ENCODE results near the gene C19orf47.
"Not testable (repeated sequence)": the region's sequence is repeated elsewhere in the genome, so short reads cannot be mapped to it uniquely, and the experiment has no call there.

C19orf47 gene

DNA sequence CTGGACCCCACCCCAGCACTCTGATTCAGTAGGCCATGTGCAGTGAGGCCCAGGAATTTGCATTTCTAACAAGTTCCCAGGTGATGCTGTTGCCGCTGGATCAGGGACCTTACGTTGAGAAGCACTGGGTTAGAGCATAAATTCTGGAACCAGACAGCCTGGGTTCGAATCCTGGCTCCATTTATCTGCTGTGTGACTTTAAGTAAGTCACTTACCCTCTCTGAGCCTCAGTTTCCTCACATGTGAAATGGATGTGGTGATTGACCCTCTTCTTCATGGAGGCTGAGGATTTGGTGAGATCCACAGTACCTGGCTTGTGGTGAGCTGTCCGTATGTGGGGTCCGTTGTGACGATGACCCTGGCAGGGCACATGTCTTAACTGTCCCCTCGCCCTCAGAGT, 25.9 kb upstream of the C19orf47 start:
- peaks cover 32 to 85% of the 10 kb centered on the region in 2 donors for H3K36me3 ChIP-seq (ENCODE audit: control insufficient read depth in 1 of 2, insufficient read depth in 2 of 2, low read length in 2 of 2)

DNA sequence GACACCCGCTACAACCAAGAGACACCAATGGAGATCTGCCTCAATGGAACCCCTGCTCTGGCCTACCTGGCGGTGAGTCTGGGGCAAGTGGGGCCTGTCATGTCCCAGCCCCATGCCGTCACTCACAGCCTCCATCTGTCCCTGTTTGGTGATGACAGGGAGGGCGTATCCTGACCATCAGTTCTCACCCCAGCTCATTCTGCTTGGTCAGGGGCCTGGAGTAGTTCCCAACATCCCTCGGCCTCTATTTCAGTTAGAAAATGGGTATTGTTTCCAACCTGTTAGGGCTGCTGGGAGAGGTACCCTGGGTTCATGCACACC, 23.6 kb upstream of the C19orf47 start:
- Histone ChIP-seq H3K27ac (ENCODE audit: low read length) (no peak overlapping the region), H3K36me3 (ENCODE audit: control insufficient read depth in 1 of 2, insufficient read depth in 2 of 2, low read length in 2 of 2) (peaks cover 33 to 84% of the 10 kb centered on the region in 2 donors), H3K4me1 (ENCODE audit: control insufficient read depth in 1 of 2, insufficient read depth in 2 of 2, low read length in 2 of 2) (peaks cover 0 to 4% of the 10 kb centered on the region in 2 donors), H3K4me3 (ENCODE audit: low read depth in 1 of 2, low read length in 2 of 2) (no peak overlapping the region), H3K27me3 (ENCODE audit: low read depth, low read length) (no peaks in the 10 kb centered on the region), H3K9me3 (ENCODE audit: control insufficient read depth in 1 of 2, low read length in 2 of 2) (no peaks in the 10 kb centered on the region)

More for the DNA sequence above, 25.9 kb upstream of the C19orf47 start:
- Histone ChIP-seq H3K9me3 (ENCODE audit: control insufficient read depth in 1 of 2, low read length in 2 of 2) (no peaks in the 10 kb centered on the region), H3K4me3 (ENCODE audit: low read depth in 1 of 2, low read length in 2 of 2) (no peak overlapping the region), H3K27me3 (ENCODE audit: low read depth, low read length) (no peaks in the 10 kb centered on the region), H3K4me1 (ENCODE audit: control insufficient read depth in 1 of 2, insufficient read depth in 2 of 2, low read length in 2 of 2) (no peaks in the 10 kb centered on the region), H3K27ac (ENCODE audit: low read length) (no peak overlapping the region)

DNA sequence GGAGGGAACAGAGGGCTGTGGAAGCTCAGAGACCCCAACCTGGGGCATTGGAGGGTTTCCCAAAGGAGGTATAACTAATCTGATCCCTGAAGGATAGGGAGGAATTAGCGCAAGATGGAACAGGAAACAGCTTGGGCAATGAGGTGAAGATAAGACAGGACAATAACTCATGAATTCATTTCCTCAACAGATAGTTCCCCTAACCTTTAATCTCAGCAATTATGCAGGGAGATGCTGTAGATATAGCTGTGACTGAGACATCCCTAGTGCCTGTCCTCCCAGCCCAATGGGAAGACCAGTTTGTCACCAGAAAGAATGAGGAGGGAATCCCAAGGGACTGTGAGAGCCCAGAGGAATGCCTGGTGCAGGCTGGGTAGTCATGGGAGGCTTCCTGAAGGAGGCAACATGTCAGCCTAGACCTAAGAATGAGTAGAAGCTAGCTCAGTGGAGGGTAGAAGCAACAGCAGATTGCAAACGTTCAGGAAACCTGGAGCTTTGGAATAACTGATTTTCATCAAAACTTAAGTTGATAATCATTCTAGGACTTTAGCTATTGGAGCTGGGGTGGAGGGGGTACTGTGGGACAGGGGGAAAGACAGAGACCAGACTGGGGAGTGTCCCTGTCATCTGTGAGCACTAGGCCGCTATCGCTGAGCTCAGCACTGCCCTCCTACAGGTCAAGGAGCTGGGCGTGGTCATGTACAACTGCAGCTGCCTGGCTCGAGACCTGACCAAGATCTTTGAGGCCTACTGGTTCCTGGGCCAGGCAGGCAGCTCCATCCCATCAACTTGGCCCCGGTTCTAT, 23.0 kb upstream of the C19orf47 start:
- no peak overlapping the region for H3K4me3 ChIP-seq (ENCODE audit: low read depth in 1 of 2, low read length in 2 of 2)
- H3K27ac ChIP-seq (ENCODE audit: low read length): no peak overlapping the region
- peaks cover 0 to 9% of the 10 kb centered on the region in 2 donors for H3K4me1 ChIP-seq (ENCODE audit: control insufficient read depth in 1 of 2, insufficient read depth in 2 of 2, low read length in 2 of 2)
- peaks cover 30 to 82% of the 10 kb centered on the region in 2 donors for H3K36me3 ChIP-seq (ENCODE audit: control insufficient read depth in 1 of 2, insufficient read depth in 2 of 2, low read length in 2 of 2)
- H3K9me3 ChIP-seq (ENCODE audit: control insufficient read depth in 1 of 2, low read length in 2 of 2): no peaks in the 10 kb centered on the region
- no peaks in the 10 kb centered on the region for H3K27me3 ChIP-seq (ENCODE audit: low read depth, low read length)

DNA sequence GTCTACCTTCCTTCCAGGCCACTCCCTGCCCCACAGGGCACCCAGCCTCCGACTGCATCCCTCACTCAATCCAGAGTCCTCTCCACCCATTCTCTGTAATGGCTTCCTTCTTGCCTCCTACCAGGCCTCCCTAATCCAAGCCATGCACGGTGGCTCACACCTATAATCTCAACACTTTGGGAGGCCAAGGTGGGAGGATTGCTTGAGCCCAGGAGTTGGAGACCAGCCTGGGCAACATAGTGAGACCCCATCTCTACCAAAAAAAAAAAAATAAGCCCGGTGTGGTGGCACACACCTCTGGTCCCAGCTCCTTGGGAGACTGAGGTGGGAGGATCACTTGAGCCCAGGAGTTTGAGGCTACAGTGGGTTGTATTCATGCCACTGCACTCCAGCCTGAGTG, 22.1 kb upstream of the C19orf47 start:
- H3K9me3 ChIP-seq (ENCODE audit: control insufficient read depth in 1 of 2, low read length in 2 of 2); H3K4me3 ChIP-seq (ENCODE audit: low read depth in 1 of 2, low read length in 2 of 2); H3K27me3 ChIP-seq (ENCODE audit: low read depth, low read length); H3K27ac ChIP-seq (ENCODE audit: low read length): not testable (repeated sequence)
- peaks cover 30 to 81% of the 10 kb centered on the region in 2 donors for H3K36me3 ChIP-seq (ENCODE audit: control insufficient read depth in 1 of 2, insufficient read depth in 2 of 2, low read length in 2 of 2)
- H3K4me1 ChIP-seq (ENCODE audit: control insufficient read depth in 1 of 2, insufficient read depth in 2 of 2, low read length in 2 of 2): peaks cover 0 to 19% of the 10 kb centered on the region in 2 donors

DNA sequence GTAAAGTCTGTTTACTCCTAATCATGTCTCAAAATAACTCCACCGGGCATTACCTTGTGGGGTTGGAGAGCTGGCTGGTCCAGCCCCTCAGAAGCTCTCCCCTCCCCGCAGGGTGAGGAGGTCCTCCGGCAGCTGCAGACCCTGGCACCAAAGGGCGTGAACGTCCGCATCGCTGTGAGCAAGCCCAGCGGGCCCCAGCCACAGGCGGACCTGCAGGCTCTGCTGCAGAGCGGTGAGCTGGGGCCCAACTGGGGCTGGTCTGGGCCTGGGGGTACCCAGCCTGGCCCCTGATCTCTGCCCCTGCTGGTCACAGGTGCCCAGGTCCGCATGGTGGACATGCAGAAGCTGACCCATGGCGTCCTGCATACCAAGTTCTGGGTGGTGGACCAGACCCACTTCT, 21.6 kb upstream of the C19orf47 start:
- Histone ChIP-seq H3K9me3 (ENCODE audit: control insufficient read depth in 1 of 2, low read length in 2 of 2) (no peaks in the 10 kb centered on the region), H3K4me3 (ENCODE audit: low read depth in 1 of 2, low read length in 2 of 2) (no peak overlapping the region), H3K27ac (ENCODE audit: low read length) (no peak overlapping the region), H3K4me1 (ENCODE audit: control insufficient read depth in 1 of 2, insufficient read depth in 2 of 2, low read length in 2 of 2) (peaks cover 0 to 23% of the 10 kb centered on the region in 2 donors), H3K27me3 (ENCODE audit: low read depth, low read length) (no peaks in the 10 kb centered on the region), H3K36me3 (ENCODE audit: control insufficient read depth in 1 of 2, insufficient read depth in 2 of 2, low read length in 2 of 2) (peaks cover 27 to 78% of the 10 kb centered on the region in 2 donors)

DNA sequence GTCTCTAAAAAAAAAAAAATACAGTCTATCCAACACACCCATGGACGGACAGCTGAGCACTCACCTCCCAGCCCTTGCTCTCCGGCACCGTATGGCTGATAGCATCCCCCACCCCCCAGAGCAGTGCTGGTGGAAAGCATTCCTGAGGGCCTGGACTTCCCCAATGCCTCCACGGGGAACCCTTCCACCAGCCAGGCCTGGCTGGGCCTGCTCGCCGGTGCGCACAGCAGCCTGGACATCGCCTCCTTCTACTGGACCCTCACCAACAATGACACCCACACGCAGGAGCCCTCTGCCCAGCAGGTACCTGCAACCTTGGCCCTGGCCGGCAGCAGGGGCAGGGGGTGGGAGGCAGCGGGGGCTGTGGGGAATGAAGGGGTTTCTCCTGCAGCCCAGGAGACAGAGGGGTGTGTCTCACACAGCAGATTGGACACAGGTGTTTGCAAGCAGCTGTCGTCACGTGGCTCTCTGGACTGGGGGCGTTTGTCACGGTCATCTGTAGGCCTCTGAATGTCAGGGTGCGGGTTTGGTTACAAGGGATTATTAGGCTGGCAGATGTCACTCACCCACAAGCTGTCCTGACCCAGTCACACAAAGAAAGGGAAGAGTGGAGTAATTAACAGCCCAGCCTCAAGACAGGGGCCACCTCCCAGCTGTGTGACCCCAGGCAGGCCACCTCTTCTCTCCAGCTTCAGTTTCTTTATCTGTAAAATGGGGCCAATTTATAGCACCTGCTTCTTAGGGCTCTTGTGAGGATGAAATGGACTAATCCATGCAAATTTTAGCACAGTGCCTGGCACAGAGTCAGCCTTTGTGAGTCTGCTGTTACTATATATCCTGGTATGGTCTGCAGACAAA, 19.6 kb upstream of the C19orf47 start:
- Histone ChIP-seq H3K4me3 (ENCODE audit: low read depth in 1 of 2, low read length in 2 of 2) (no peak overlapping the region), H3K9me3 (ENCODE audit: control insufficient read depth in 1 of 2, low read length in 2 of 2) (no peaks in the 10 kb centered on the region), H3K27me3 (ENCODE audit: low read depth, low read length) (no peaks in the 10 kb centered on the region), H3K27ac (ENCODE audit: low read length) (no peak overlapping the region), H3K4me1 (ENCODE audit: control insufficient read depth in 1 of 2, insufficient read depth in 2 of 2, low read length in 2 of 2) (peaks cover 0 to 23% of the 10 kb centered on the region in 2 donors), H3K36me3 (ENCODE audit: control insufficient read depth in 1 of 2, insufficient read depth in 2 of 2, low read length in 2 of 2) (peaks cover 17 to 58% of the 10 kb centered on the region in 2 donors)

DNA sequence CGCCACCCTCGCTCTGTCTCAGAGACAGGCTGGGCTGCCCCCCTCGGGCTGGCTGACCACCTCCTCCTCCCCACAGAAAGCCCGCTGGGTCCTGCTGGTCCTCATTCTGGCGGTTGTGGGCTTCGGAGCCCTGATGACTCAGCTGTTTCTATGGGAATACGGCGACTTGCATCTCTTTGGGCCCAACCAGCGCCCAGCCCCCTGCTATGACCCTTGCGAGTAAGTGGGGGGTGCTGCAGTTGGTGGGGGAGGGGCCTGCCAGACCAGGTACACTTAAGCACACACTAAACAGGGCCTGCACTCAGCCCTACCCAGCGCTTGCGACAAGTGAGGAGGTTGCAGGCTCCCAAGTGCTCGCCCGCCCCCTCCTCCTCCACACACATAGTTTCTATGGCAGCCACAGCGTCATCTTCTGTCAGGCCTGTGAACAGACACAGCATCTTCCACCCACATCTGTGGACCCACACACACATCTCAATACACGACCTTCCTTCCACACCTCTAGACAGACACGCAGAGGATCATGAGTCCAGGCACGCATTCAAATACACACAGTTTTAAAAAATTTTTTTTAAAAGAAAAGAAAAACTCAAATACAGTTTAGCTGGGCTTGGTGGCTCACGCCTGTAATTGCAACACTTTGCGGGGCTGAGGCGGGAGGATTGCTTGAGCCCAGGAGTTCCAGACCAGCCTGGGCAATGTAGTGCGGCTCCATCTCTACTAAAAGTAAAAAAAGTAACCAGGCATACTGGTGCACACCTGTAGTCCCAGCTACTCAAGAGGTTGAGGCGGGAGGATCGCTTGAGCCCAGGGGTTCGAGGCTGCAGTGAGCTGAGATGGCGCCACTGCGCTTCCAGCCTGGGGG, 18.7 kb upstream of the C19orf47 start:
- Histone ChIP-seq H3K36me3 (ENCODE audit: control insufficient read depth in 1 of 2, insufficient read depth in 2 of 2, low read length in 2 of 2) (peaks cover 14 to 50% of the 10 kb centered on the region in 2 donors), H3K4me1 (ENCODE audit: control insufficient read depth in 1 of 2, insufficient read depth in 2 of 2, low read length in 2 of 2) (peaks cover 0 to 23% of the 10 kb centered on the region in 2 donors), H3K27me3 (ENCODE audit: low read depth, low read length) (no peaks in the 10 kb centered on the region), H3K4me3 (ENCODE audit: low read depth in 1 of 2, low read length in 2 of 2) (peak overlapping the region; percentile 50 to 58), H3K27ac (ENCODE audit: low read length) (no peak overlapping the region), H3K9me3 (ENCODE audit: control insufficient read depth in 1 of 2, low read length in 2 of 2) (no peaks in the 10 kb centered on the region)

DNA sequence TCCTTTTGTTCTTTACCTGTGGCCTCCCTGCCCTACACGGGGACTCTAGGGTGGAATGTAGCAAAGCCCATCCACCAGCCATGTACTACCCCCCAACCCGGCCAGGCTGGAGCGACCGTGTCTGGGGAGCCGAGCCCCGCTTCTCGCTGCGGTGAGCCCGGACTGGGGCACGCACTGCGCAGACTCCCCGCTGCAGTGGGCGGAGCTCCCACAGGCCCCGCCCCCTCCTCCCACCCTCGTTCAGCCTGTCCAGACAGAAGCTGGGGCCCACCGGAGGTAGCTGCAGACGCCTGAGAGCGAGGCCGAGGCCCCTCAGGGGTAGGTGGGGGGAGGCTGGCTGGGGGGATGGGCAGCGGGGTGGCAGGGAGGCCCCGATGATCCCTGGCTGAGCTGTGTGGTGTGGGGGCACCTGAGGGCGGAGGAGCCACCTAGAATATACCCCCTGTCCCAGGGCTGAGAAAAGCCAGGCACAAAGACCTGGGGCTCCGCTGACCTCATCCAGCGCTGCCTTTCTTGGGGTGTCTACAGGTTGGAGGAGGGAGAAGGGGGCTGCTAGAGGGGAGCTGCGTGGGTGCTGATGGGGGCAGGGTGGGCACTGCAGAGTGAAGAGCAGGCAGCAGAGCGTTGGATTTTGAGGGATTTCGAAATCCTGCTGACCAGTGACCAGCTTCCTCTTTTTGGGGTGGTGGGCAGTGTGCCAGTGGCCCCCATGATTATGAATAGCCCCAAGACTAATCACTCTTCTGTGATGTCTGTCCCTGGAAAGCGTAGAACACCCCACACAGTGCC, 17.6 kb upstream of the C19orf47 start:
- no peak overlapping the region for H3K27ac ChIP-seq (ENCODE audit: low read length)
- H3K4me3 ChIP-seq (ENCODE audit: low read depth in 1 of 2, low read length in 2 of 2): peak overlapping the region; percentile 50 to 58
- H3K36me3 ChIP-seq (ENCODE audit: control insufficient read depth in 1 of 2, insufficient read depth in 2 of 2, low read length in 2 of 2): peaks cover 14 to 40% of the 10 kb centered on the region in 2 donors
- H3K27me3 ChIP-seq (ENCODE audit: low read depth, low read length): no peaks in the 10 kb centered on the region
- no peaks in the 10 kb centered on the region for H3K9me3 ChIP-seq (ENCODE audit: control insufficient read depth in 1 of 2, low read length in 2 of 2)
- peaks cover 0 to 23% of the 10 kb centered on the region in 2 donors for H3K4me1 ChIP-seq (ENCODE audit: control insufficient read depth in 1 of 2, insufficient read depth in 2 of 2, low read length in 2 of 2)

DNA sequence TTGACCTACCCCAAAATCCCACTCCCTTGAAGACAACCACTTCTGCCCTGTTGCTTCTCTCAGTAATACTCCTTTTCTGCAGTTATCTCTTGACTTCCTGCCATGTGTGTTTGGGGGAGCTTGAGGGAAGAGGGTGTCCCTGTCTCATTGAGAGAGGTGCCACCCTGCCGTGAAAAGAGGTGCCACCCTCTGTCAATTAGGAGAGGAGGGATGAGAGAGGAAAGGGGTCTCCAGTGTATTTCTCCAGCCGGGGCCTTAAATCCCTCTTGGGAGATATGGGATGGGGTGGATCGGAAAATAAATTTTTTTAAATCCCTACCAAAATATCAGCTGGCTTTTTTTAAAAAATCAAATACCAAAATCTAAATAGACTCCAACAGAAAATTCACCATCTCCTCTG, 16.8 kb upstream of the C19orf47 start:
- Histone ChIP-seq H3K36me3 (ENCODE audit: control insufficient read depth in 1 of 2, insufficient read depth in 2 of 2, low read length in 2 of 2) (peaks cover 13 to 35% of the 10 kb centered on the region in 2 donors), H3K4me3 (ENCODE audit: low read depth in 1 of 2, low read length in 2 of 2) (peak overlapping the region; percentile 50 to 58), H3K9me3 (ENCODE audit: control insufficient read depth in 1 of 2, low read length in 2 of 2) (no peaks in the 10 kb centered on the region), H3K27me3 (ENCODE audit: low read depth, low read length) (no peaks in the 10 kb centered on the region), H3K4me1 (ENCODE audit: control insufficient read depth in 1 of 2, insufficient read depth in 2 of 2, low read length in 2 of 2) (peaks cover 0 to 23% of the 10 kb centered on the region in 2 donors), H3K27ac (ENCODE audit: low read length) (no peak overlapping the region)

DNA sequence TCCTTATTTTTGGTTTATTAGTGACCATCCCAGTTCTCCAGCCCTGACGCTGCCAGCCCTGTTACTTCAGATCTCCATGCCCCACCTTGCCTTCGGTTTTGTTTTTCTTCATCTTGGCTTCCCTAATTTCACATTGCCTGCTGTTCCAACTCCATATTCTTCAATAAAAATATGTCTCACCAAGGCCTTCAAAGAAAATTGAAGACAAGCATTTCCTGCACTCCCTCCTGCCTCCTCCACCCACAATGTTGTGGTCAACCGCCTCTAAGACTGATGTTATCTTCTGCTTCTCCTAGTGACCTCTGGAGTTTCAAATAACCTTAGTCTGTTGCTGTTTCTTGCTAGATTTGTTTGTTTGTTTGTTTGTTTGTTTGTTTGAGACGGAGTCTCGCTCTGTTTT, 14.9 kb upstream of the C19orf47 start:
- H3K27ac ChIP-seq (ENCODE audit: low read length): no peak overlapping the region
- H3K4me1 ChIP-seq (ENCODE audit: control insufficient read depth in 1 of 2, insufficient read depth in 2 of 2, low read length in 2 of 2): peaks cover 0 to 23% of the 10 kb centered on the region in 2 donors
- H3K36me3 ChIP-seq (ENCODE audit: control insufficient read depth in 1 of 2, insufficient read depth in 2 of 2, low read length in 2 of 2): peaks cover 5 to 23% of the 10 kb centered on the region in 2 donors
- no peaks in the 10 kb centered on the region for H3K27me3 ChIP-seq (ENCODE audit: low read depth, low read length)
- H3K9me3 ChIP-seq (ENCODE audit: control insufficient read depth in 1 of 2, low read length in 2 of 2): no peaks in the 10 kb centered on the region
- no peak overlapping the region for H3K4me3 ChIP-seq (ENCODE audit: low read depth in 1 of 2, low read length in 2 of 2)

Measured in muscle layer of duodenum (tissue), 2 donors.